ENCODE results near the gene WDR20.

The WDR20 gene

DNA sequence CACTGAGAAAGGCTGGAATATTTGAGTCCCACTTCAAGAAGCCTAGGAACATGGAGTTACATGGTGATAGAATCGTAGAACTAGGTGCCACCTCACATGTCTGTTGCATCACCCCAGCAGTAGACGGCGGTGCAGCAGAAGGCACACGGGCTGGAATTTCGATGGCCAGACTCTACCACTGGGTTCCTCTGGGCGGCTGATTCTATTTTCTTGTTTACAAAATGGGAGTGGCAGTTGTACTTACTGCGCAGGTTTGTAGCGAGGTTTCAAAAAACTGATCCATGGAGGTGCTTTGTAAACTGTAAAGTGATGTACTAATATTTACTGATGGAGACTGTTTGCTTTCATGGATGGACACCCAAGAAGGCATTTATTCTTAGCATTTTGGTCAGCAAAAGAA lies 45.7 kb downstream of the WDR20 start:
- TF ChIP-seq CTCF (conservative IDR thresholded peaks at IDR 0.05), result peak; percentile 39
- peak overlapping the region; percentile 53; the same call in 1 of the 2 replicates for H3K27ac ChIP-seq

DNA sequence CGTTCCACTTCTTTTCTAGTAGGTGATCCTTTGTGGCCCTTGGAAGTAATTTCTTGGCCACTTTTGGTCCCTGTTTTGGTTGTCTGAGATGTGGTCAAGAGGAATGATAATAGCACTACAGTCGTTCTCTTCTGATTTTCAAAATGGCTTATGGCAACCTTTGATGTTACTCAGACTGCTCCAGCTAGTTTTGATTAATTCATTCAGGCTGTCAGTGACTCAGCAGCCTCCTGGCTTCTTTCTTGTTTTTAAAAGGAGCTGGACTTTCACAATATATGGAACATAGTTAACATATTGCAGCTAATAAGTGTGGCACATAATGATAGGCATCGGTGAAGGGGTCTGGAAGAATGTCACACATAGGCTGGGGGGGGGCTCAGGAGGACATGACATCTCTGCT lies 47.3 kb downstream of the WDR20 start:
- no peak for TF ChIP-seq CTCF (conservative IDR thresholded peaks at IDR 0.05)

GRCh38 chr14:102187568-102188001 lies 47.9 kb downstream of the WDR20 start:
- H3K27ac ChIP-seq, result peak overlapping the region; percentile 22; the same call in 1 of the 2 replicates
- no peak for TF ChIP-seq CTCF (conservative IDR thresholded peaks at IDR 0.05)

More for the DNA sequence above, 47.3 kb downstream of the WDR20 start:
- peak overlapping the region; percentile 22; the same call in 1 of the 2 replicates for H3K27ac ChIP-seq

GRCh38 chr14:102188187-102188586 lies 48.5 kb downstream of the WDR20 start:
- peak overlapping the region; percentile 22; the same call in 1 of the 2 replicates for H3K27ac ChIP-seq
- TF ChIP-seq CTCF (conservative IDR thresholded peaks at IDR 0.05), result no peak

GRCh38 chr14:102189874-102190273 lies 50.2 kb downstream of the WDR20 start:
- H3K27ac ChIP-seq, result no peak overlapping the region
- TF ChIP-seq CTCF (conservative IDR thresholded peaks at IDR 0.05), result no peak

- no peak overlapping the region for H3K27ac ChIP-seq
- no peak for TF ChIP-seq CTCF (conservative IDR thresholded peaks at IDR 0.05)
These were observed 53.3 kb downstream of the WDR20 start for GRCh38 chr14:102192840-102193502.

GRCh38 chr14:102194856-102195255 lies 55.2 kb downstream of the WDR20 start:
- no peak overlapping the region for H3K27ac ChIP-seq
- TF ChIP-seq CTCF (conservative IDR thresholded peaks at IDR 0.05), result no peak
